Hepatic stellate cell (primary cell): Measurements from ENCODE around the gene ABHD17A.

Experiments
- DNase-seq: peaks from one replicate; pipeline ENCODE4 v3.0.0; 2011; ENCODE audit warnings: low spot score

ABHD17A gene

DNA sequence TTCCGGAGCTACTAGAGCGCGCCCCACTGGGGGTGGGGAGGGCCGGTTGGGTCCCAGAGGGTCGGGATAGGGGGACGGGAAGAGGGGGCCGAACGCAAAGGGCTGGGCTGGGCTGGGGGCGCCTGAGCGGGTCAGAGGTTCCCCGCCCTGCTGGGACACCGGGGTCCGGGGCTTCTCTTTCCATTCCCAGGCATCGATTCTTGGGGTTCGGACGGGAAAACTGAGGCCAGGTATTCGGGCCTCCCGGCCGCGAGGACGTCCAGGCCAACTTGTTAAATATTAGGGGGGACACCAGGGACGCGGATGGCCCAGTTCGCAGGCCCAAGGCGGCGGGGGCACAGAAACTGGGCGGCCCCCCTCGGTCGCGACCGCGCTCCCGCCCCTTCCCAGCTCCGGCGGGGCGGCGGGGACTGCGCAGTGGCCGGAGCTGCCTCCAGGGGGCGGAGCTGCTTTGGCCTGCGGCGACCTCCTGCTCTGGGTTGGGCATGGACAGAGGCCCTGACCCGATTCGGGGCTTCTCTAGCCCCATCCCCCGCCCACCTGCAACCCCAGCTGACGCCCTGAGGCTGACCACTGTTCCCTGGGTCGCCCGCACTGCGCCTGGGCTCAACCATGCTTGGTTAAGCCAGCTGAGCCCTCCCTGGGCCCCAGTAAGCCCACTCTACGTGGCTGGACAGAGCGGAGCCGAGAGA, 20.7 kb downstream of the ABHD17A start:
- peak; percentile 84 for DNase-seq

DNA sequence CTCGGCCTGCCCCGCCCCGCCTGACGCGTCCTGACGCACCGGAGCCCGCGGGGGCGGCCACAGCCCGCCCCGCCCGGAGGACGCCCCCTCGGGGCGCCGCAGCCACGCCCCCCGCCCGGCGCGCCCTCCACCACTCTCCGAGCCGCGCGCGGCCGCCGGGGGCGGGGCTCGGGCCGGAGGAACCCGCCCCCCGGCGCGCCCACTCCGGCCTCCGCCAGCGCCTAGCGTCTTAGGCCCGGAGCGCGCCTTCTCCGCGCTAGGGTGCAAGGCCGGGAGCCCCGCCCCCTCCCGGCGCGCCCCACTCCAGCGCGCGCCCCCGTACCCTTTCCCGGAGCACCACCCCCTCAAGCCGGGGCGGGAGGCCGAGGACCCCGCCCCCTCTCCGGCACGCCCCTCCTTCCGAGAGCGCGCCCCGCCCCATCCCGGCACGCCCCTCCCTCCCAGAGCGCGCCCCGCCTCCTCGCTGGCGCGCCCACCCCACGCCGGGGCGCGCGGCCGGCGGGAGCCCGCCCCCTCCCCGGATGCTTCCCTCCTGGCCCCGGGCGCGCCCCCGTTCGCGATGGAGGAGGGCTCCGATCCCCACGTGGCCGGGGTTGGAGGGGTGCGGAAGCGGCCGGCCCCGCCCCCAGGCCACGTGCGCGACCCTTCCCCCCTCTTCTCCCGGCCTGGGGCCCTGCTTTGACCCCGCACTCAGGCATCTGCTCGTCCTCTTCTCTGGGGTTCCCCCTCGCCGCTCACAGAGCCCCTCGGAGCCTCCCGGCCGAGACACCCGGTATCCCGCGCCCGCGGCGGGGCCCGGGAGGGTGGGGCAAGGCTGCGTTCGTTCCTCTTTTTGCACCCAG, 21.4 kb downstream of the ABHD17A start:
- DNase-seq = peak; percentile 98

DNA sequence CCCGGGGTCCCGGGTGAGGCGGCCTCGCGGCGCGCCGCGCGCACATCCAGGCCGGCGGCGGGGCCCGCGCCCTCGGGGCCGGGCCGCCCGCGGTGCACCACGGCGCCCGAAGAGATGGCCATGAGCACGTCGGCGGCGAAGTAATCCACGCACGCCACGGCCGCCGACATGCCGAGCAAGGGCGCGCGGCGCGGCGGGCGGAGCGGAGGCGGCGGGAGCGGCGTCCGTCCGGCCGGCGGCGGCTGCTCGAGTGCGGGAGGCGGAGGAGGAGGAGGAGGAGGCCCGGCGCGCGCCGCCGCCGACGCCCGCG, 22.0 kb downstream of the ABHD17A start, which contains the start of gene KLF16:
KLF16 (minus strand) TSS at position 252 of the 310 bp plus-strand sequence; CDS start at position 170, 82 bp downstream.
- no peak for DNase-seq

DNA sequence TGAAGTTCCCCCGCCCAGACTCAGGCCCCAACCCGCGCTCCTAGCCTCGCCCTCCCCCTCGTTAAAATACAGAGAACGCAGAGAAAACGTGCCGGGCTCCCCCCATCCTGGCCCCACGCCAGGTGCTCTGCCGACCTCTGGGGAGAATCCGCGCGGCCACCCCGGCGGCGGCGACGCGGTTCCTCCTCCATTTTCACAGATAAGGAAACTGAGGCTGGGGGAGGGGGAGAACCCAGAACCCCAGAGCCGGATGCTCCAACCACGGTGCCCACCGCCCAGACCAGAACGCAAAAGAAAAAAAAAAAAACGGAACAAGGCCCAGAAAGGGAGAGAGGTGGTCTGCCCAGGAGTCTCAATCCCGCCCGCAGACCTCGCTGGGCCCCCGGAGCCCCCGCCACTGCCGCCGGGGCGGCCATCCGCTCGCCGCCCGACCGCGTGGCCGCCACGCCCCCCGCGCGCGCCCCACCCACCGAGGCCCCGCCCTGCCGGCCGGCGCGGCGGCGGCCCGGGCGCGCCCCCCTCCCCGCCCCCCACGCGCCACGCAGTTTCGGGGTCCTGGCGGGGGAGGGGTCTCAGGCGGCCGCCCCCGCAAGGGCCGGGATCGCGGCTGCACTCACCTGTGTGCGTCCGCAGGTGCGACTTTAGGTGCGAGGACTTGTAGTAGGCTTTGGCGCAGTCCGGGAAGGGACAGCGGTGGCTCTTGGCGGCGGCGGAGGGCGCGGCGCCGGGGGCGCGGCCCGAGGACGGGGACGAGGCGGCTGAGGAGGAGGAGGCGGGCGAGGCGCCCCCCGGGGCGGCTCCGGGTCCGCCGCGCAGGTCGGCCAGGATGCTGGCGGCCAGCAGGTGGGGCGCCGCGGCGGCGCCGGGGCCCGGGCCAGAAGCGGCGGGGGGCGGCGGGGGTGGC, 22.6 kb downstream of the ABHD17A start:
- no peak for DNase-seq

DNA sequence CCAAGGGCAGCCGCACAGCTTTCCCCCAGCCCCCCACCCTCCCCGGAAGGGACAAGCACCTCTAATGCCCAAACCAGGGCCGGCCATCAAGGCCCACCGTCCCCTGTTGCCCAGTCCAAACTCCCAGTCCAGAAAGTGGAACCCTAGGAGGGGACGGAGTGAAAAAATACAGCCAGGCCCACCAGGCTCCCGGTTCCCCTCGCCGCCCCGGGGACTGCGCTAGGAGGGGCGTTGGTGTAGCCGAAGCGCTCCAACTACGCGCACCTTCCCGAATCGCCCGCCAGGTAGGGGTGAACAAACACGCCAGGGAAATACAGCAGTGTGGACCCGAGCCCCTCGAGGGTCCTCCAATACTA, 23.2 kb downstream of the ABHD17A start:
- no peak for DNase-seq

DNA sequence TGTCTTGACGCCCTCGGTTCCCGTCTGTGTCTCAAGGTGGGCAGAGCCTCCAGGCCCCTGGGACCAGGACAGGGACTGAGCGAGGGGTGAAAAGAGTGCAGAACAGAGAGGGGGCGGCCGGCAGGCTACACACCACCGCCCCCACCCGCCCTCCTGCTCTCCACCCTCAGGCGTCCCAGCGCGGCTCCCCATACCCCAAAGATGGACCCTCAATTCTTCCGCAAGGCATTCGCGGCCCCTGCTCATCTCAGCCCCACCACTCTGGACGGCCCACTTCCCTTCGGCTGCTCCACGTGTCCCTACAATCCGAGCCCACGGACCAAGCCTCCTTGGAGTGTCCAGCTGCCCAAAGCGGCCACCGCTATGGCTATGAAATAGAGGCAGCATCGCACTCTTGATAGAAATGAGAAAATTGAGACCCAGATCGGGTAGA, 23.7 kb downstream of the ABHD17A start:
- no peak for DNase-seq

DNA sequence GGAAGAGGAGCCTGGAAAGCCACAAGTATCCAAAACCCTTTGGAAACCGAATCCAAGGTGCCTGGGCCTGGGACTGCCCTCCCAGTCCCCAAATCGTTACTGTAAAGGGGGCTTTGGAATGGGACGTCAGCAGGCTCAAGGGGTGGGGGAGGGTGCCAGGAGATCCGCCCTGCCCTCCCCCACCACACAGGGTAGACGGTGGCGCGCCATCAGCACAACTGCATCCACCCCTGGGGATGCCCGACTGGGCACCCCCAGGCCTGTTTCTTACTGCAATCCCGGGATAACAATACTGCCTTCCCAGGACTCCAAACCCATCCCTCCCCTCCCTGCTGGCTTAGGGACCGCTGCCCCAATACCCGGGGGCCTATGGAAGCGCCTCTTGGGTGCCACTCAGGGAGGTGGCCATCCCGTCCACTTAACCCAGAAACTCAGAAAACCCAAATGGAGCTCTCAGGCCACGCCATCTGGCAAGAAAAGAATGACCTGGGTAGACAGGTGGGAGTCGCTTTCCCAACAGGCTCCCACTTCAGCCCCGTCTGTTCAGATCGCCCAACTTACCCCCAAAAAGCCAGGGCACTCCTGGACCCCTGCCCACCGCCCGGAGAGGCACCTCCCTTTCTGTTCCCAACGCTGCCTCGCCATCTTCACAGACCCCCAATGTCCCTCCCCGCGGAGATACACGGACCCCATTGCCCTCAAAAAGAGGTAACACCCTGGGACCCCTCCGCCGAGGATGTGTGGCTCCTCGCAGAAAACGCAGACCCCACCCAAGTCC, 24.3 kb downstream of the ABHD17A start:
- DNase-seq = no peak

DNA sequence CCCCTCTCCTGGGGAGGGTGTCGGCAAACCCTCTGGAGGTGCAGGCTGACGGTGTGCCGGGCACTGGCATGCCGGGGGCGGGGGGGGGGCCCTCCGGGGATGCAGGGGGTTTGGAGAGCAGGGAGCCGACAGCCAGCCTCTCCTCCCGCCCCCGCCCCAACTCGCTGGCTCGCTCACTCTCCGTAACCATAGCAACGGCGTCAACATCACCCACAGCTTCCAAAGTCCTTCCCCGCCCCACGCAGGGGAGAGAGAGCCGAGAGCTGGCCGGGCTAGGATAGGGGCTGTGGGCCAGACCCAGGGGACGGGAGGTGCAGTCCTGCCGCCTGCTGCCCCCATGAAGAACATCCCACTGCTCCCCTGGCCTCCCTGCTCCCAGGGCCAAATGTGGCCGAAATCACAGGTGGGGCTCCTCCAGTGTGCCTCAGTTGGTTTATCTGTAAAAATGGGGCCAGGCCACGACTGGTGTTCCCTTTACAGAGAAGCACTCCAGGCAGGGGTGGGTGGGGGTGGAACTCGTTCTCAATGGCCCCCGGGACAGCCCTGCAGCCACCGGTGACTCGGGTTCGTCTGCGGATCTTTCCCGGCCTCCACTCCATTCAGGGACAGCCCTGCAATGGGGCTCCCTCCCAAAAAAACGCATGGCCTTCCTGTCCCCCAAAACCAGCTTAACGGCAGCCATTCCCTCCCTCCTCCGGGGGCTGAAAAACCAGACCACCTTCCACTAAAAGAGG, 25.1 kb downstream of the ABHD17A start:
- DNase-seq = peak; percentile 90

DNA sequence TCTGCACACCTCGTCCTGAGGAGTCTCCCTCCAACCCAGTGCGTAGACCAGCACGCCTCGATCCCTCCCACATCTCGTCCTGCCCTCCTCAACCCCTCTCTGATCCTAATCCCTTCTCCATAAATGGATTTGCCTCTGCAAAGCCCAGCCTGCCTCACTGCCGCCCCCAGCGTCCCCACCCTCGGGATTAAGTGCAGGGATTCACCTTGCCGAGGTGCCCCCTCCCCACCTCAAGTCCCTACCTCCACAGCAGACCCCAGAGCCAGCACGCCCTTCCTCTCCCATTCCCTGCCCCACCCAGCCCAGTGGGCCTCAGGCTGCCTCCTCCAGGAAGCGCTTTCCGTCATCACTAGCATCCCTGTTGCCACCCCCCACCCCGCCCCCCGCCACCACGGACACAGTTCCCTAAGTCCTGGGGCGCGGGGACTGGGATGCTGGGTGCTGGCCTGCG, 25.9 kb downstream of the ABHD17A start:
- DNase-seq = no peak

DNA sequence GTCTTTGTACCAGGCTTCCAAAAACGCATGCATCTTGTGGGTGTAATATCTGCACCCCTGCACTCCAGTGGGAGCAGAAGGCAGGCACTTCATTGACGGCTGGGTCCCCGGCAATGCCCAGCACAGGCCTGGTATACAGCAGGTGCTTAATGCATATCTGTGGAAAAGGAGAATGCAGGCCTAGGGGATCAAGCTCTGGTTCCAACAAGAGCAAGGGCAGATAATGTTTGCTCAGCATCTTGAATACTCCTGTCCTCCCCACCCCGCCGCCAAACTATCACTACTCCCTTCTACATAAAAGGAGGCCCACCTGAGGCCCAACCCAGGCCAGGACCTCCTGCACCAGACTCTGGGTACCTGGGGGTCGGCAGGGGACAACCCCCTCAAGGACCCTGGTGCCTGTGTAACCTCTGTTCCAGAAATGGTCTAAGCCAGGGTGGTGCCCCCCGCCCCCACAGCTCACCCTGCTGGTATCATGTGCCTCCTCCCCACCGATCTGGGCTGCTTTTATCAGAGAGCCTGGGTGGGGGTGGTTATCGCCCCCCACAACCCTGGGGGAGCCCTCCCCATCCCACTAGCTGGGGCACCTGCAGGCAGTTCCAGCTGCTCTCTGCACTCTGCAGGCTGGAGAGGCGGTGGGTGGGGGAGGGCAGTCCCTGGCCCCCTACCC, 26.7 kb downstream of the ABHD17A start:
- no peak for DNase-seq

DNA sequence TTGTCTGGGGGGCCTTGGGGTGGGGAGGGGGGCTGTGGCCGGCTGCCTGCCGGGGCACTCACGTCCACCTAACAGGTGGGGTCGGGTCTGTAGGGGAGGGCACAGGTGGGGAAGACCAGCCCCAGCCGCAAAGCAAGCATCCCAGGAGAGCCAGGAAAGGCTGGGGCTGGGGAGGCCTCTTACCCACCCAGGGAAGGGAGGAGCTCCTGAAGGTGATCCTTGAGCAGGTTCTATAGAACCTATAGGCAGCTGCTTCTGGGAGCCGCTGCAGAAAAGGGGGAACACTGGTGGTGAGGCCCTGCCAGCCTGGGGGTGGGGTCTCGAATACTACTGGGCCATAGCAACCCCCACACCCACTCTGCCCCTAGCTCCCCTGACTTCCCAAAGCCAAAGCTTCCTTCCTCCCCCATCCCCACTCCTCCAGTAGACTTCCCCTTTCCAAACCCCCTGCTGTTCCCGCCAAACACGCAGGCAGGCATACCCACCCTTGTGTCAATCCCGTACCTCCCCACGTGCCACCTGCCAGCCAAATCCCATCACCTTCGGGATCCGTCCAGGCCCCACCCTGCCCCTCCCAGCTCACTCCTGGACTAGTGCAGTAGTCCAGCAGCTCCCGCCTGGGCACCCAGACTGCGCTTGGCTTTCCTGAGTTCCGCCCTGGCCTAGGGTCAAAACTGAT, 27.5 kb downstream of the ABHD17A start:
- no peak for DNase-seq

DNA sequence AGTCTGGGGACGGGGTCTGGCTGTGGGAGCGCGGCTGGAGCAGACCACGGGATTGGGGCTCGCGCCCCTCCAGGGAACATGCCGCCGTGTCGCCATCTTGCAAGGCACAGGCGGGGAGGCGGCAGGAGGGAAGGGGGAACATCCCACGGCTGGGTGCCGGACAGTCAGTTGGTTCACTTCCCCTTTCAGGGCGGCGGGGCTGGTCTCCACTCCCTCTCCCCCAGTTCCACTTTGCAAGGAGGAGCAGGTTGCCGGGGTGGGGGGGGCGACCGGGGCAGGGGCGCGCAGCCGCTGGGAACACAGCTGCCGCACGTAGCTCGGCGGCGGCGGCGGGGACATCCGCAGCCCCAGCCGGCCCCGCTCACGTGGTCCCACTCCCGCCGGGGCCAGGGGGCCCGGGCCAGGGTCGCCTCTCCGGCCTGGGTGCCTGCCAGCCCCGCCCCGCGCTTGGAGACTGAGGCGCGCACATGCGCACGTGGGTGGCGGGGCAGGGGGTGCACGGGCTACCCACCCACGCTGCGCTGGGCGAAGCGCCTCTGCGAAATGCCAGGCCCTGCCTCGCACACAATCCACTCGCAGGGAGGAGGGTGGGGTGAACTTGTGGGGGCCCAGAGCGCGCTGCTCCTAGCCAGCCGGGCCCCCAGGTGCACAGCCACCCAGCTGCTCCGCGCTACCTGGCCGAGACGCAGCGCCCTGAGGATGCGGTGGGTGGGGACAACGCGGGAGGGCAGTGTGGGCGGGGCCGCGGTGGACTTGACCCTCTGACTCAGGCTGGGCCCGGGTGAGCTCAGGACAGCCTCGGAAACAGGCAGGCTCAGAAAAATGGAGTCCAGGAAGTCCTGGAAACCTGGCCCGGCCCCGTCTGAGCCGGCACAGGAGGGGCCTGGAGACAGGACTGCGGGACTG, 28.3 kb downstream of the ABHD17A start:
- peak; percentile 89 for DNase-seq

DNA sequence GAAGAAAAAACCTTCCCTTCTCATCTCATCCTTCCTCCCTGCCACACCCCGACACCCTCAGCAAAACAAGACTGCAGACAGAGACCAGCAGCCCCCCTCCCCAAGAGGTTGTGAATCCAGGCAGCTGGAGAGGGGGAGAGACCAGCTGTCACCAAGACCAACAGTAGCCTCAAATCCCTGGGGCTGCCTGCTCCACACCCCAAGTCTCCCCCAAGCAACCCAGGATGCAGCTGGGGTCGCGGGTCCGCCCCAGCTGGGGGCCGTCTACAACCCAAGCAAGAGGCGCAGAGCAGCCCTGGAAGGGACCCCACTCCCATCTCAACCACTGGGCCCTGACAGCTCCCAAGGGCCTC, 29.0 kb downstream of the ABHD17A start:
- no peak for DNase-seq

DNA sequence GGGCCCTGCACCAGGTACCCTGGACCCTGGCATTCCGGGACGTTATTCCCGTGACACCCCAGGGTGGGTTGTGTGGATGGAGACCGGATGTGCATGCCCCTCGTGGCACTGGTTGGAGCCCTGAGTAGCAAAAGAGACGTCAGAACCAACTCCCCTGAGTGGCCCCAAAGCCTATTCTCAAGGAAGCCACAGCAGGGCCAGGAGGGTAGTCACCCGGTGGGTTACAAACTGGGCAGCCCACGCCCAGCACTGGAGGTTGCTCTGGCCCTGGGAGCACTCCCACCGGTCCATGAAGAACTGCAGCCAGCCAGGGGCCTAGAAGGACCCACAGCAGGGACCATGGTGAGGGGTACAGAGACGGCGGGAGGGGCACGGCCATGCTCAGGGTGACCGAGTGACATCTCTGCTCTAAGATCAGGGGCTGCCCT, 29.5 kb downstream of the ABHD17A start:
- no peak for DNase-seq

DNA sequence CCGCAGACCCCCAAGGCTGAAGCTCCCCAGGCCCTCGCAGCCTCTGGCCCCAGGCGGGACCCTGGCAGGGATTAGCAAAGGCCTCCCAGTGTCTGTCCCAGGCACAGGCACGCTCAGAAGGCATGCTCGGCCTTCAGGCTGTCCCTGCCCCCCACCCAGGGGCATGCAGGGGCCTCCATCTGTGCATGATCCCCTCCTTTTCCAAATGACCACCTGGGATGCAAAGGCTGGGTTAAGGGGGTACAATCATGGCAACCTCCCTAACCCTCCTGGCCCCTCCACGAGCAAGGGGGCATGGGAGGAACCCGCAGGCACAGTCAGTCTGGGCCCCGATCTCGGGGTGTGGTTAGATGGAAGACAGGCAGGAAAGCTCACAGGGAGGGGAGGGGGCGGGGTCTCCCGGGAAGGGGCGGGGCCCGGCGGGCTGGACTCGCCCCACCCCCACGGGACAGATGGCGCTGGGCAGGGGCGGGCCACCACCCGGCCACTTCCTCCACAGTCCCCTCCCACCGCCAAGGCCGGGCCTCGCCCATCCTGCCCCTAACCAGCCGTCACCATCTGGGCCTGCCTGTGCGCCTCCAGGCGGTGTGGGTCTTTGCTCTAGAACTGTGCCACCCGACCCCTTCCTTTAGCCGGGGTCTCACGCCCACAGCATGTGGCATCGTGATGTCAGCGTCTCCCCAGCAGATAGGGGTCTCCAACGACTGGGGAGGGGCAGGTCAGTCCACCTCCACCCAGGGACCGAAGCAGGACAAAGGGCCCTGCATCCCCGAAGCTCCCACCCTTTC, 30.1 kb downstream of the ABHD17A start:
- peak; percentile 96 for DNase-seq

DNA sequence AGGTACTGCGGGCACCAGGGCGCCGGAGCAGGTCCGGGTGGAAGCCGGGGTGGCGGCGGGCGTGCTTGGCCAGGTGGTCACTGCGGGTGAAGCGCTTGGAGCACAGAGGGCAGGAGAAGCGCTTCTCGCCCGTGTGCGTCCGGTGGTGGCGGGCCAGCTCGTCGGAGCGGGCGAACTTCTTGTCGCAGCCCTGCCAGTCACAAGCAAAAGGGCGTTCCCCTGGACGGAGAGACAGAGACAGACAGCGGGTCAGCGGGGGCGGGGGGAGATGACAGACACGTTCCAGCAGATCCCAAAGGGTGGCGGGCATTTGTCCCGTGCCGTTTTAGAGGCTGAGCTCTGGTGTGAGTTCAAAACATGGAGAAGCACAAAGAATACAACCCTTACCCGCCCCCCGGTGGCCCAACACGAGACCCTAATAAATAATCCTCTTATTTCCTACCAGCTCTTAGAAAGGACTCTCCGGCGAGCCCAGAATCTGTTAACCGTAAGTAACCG, 30.7 kb downstream of the ABHD17A start:
- no peak for DNase-seq

DNA sequence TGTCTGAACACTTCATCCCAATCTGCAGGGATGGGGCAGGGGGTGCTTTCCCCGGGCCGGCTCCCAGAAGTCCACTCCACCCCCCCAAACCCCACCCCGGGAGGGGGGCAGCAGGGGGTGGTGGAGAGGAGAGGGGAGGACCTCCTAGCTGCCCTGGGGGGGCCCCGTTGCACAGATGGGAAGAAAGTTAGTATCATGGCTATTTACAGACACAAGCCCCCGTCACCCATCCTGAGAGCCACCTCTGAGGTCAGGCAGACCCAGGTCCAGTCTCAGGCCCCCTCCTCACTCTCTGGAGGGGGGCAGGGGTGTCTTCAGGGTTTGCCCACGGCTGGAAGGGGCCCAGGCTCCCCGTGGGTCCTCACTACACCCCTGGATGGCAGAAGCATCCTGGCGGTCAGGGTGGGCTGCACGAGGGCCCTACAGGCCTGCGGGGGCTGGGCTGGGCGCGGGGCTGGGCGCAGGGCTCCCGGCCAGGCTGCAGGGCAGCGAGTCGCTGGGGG, 31.2 kb downstream of the ABHD17A start:
- DNase-seq = no peak
